BJ (cell line): ENCODE measurements around the gene ARHGAP20. TPM values are rescaled to one million over a fixed set of nuclear protein-coding genes. Genes with fewer than 3 reads are reported as not detected.

ENCODE experiments used
- CTCF ChIA-PET: fragments of 350-600 bp; formaldehyde crosslinking; extraction: SDS; loops from one replicate; lab custom pipeline; 2021; ENCODE audit warnings: antibody characterized with exemption, inconsistent platforms; lab: Yijun Ruan, JAX
- POLR2A ChIA-PET: fragments of 300-600 bp; sonication (Branson Sonifier 250); formaldehyde crosslinking; extraction: SDS; loops from one replicate; lab custom pipeline; 2021; ENCODE audit warnings: antibody characterized with exemption; lab: Charles Lee
- DNase-seq: peaks from one replicate; pipeline ENCODE4 v3.0.0-alpha.2; 2011; ENCODE audit warnings: low read depth
- H3K27me3 ChIP-seq: 2 replicates; pipeline ENCODE4 v1.6.0; 2011; ENCODE audit warnings: low read length; ENCODE audit not compliant: control insufficient read depth, insufficient read depth
- H3K36me3 ChIP-seq: 2 replicates; pipeline ENCODE4 v1.5.1; 2011; ENCODE audit warnings: low read length; ENCODE audit not compliant: control insufficient read depth, insufficient read depth
- H3K4me3 ChIP-seq: 2 replicates; pipeline ENCODE4 v1.5.1; 2011; ENCODE audit warnings: low read depth, mild to moderate bottlenecking, control low read depth, low read length
- CTCF ChIP-seq: IDR thresholded peaks from 2 replicates; pipeline ENCODE4 v1.5.1; 2011; ENCODE audit warnings: low read depth, mild to moderate bottlenecking, control low read depth, inconsistent platforms, low read length, moderate library complexity; ENCODE audit not compliant: insufficient read depth
- polyA plus RNA-seq: library from polyadenylated mRNA; depleted of rRNA; stranded (reverse); fragments of >200 nt; gene quantifications from 2 replicates; pipeline ENCODE4 v1.2.3, GENCODE V29; 2011

ARHGAP20 gene
- polyA plus RNA-seq, 1 experiment: 2.5 TPM

GRCh38 chr11:110614031-110614430, 98.2 kb downstream of the ARHGAP20 start:
- TF ChIP-seq CTCF: no peak
- DNase-seq: peak; percentile 4
- Histone ChIP-seq H3K4me3 (no peak overlapping the region), H3K27me3 (no peaks in the 10 kb centered on the region), H3K36me3 (no peaks in the 10 kb centered on the region)
- ChIA-PET CTCF (no interaction called here), POLR2A (no interaction called here)

DNA sequence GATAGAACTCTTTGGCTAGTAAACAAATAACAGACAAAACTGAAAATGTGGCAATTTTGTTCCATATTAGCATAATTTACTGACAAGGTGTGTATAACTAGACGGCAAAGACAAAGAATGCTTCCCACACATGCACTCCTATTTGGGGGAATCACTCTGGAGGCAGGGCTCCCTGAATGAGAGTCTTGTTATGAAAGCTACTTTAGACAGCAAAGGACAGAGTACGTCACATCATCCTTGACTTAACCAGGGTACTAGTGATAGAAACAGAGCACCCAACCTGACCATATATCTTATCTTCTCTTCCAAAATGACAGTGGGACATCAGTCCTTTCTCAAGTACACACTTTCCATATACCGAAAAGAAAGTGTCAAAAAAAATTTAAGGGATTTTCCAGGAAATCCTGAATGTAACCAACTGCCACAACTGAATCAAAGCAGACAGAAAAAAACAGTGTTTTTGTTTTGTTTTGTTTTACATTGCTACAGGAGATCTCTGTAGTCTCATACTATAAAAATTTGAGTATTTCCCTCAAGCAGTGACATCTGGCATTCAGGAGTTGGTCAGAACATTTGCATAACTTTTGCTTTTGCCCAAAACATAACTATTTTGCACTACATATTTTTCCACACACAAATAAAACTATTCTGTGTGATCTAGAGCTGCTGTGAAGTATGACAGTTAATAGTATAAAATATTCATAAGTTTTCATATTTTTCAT, 98.9 kb downstream of the ARHGAP20 start:
- peak; percentile 10 for DNase-seq
- TF ChIP-seq CTCF: no peak
- POLR2A ChIA-PET: no interaction called here
- Histone ChIP-seq H3K27me3 (no peaks in the 10 kb centered on the region), H3K36me3 (no peaks in the 10 kb centered on the region), H3K4me3 (no peak overlapping the region)
- CTCF ChIA-PET: interaction anchor here (0.5 kb wide), 1 partner anchor 738 kb away, joined by 3 read pairs; no protein-coding TSS in a partner anchor

DNA sequence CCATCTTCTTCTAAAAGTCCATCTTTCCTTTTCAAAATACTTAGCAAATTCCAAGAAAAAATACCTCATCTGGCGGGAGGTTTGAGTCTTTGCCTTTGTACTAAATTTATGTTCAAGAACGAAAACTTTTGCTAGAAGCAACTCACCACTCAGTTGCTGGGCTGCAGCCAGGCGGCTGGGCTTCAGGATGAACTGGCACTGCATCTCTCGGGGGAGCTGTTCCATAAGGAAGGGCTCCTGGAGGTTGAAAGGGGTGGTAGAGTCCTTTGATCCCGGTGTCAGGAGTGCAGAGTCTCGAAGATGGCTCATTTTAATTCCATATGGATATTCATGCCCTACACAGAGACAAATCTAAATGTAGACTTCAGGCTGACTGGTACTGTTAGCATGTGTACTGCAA, 105.8 kb downstream of the ARHGAP20 start:
- Histone ChIP-seq H3K4me3 (no peak overlapping the region), H3K36me3 (no peaks in the 10 kb centered on the region), H3K27me3 (no peaks in the 10 kb centered on the region)
- no peak for TF ChIP-seq CTCF
- ChIA-PET POLR2A (no interaction called here), CTCF (no interaction called here)
- no peak for DNase-seq

DNA sequence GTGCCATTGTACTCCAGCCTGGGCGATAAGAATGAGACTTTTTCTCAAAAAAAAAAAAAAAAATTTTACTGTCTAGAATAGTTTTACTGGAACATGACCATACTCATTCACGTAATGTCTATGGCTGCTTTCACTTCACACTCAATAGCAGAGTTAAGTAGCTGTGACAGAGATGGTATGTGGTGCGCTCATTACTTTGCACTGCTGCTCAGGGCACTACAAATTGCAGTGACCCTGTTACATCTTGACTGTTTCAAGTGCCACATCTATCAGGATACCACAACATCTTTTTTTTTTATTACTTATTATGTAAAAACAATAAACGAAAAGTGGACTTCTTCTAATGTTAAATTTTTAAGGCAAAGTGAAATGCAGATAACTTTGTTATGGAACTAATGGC, 110.3 kb downstream of the ARHGAP20 start:
- Histone ChIP-seq H3K4me3 (no peak overlapping the region), H3K36me3 (no peaks in the 10 kb centered on the region), H3K27me3 (no peaks in the 10 kb centered on the region)
- ChIA-PET CTCF (no interaction called here), POLR2A (no interaction called here)
- no peak for TF ChIP-seq CTCF
- no peak for DNase-seq

GRCh38 chr11:110600322-110600721, 111.9 kb downstream of the ARHGAP20 start:
- Histone ChIP-seq H3K36me3 (no peaks in the 10 kb centered on the region), H3K27me3 (no peaks in the 10 kb centered on the region), H3K4me3 (no peak overlapping the region)
- DNase-seq: no peak
- ChIA-PET CTCF (no interaction called here), POLR2A (no interaction called here)
- no peak for TF ChIP-seq CTCF
